Glutamatergic neuron (in vitro differentiated cells): ENCODE results near the gene FNDC11. TPM values are rescaled to one million over a fixed set of nuclear protein-coding genes. Genes with fewer than 3 reads are reported as not detected.
"Not testable (repeated sequence)": the region's sequence is repeated elsewhere in the genome, so short reads cannot be mapped to it uniquely, and the experiment has no call there.

Experiments
- DNase-seq: peaks from one replicate; pipeline ENCODE4 v3.0.0; 2022
- H3K27ac Mint-ChIP-seq: one replicate; pipeline ENCODE4 v1.8.0; 2020; ENCODE audit warnings: mild to moderate bottlenecking, mixed read lengths, inconsistent platforms; ENCODE audit not compliant: unreplicated experiment
- H3K27me3 Mint-ChIP-seq: one replicate; pipeline ENCODE4 v1.8.0; 2020; ENCODE audit warnings: mild to moderate bottlenecking, moderate library complexity, mixed read lengths, inconsistent platforms; ENCODE audit not compliant: unreplicated experiment
- H3K36me3 Mint-ChIP-seq: one replicate; pipeline ENCODE4 v1.8.0; 2020; ENCODE audit warnings: mild to moderate bottlenecking, mixed read lengths, inconsistent platforms; ENCODE audit not compliant: unreplicated experiment
- H3K4me1 Mint-ChIP-seq: one replicate; pipeline ENCODE4 v1.8.0; 2020; ENCODE audit warnings: mild to moderate bottlenecking, low read depth, mixed read lengths, inconsistent platforms; ENCODE audit not compliant: unreplicated experiment
- H3K4me3 Mint-ChIP-seq: one replicate; pipeline ENCODE4 v1.8.0; 2020; ENCODE audit warnings: mild to moderate bottlenecking, mixed read lengths, inconsistent platforms; ENCODE audit not compliant: unreplicated experiment
- H3K9me3 Mint-ChIP-seq: one replicate; pipeline ENCODE4 v1.8.0; 2020; ENCODE audit warnings: mild to moderate bottlenecking, moderate library complexity, mixed read lengths, inconsistent platforms; ENCODE audit not compliant: unreplicated experiment
- total RNA-seq: library from RNA; stranded (reverse); fragmentation: NEBNext Ultra II Directional; extraction: Animal tissue kit (Norgen Biotek cat#: 25700); gene quantifications from one replicate; pipeline ENCODE4 v1.2.1, GENCODE V29; 2021; ENCODE audit not compliant: unreplicated experiment
- TF ChIP-seq, protein P1 (sequence below): fragments of 200-600 bp; sonication (generic); IDR thresholded peaks from one replicate; pipeline ENCODE4 v1.5.0; 2021; ENCODE audit not compliant: partially characterized antibody, unreplicated experiment

Gene FNDC11
- total RNA-seq, 1 donor from 2014 or later = 9.3 TPM

GRCh38 chr20:63567386-63568169 is 13.6 kb downstream of the FNDC11 start:
- TF ChIP-seq, protein P1, sequence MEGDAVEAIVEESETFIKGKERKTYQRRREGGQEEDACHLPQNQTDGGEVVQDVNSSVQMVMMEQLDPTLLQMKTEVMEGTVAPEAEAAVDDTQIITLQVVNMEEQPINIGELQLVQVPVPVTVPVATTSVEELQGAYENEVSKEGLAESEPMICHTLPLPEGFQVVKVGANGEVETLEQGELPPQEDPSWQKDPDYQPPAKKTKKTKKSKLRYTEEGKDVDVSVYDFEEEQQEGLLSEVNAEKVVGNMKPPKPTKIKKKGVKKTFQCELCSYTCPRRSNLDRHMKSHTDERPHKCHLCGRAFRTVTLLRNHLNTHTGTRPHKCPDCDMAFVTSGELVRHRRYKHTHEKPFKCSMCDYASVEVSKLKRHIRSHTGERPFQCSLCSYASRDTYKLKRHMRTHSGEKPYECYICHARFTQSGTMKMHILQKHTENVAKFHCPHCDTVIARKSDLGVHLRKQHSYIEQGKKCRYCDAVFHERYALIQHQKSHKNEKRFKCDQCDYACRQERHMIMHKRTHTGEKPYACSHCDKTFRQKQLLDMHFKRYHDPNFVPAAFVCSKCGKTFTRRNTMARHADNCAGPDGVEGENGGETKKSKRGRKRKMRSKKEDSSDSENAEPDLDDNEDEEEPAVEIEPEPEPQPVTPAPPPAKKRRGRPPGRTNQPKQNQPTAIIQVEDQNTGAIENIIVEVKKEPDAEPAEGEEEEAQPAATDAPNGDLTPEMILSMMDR = no peak
- H3K27me3 Mint-ChIP-seq = peaks cover 1% of the 10 kb centered on the region
- no peak for DNase-seq
- H3K27ac Mint-ChIP-seq = no peak overlapping the region
- H3K4me1 Mint-ChIP-seq = no peaks in the 10 kb centered on the region
- H3K9me3 Mint-ChIP-seq = no peaks in the 10 kb centered on the region
- H3K36me3 Mint-ChIP-seq = no peaks in the 10 kb centered on the region
- H3K4me3 Mint-ChIP-seq = no peak overlapping the region

DNA sequence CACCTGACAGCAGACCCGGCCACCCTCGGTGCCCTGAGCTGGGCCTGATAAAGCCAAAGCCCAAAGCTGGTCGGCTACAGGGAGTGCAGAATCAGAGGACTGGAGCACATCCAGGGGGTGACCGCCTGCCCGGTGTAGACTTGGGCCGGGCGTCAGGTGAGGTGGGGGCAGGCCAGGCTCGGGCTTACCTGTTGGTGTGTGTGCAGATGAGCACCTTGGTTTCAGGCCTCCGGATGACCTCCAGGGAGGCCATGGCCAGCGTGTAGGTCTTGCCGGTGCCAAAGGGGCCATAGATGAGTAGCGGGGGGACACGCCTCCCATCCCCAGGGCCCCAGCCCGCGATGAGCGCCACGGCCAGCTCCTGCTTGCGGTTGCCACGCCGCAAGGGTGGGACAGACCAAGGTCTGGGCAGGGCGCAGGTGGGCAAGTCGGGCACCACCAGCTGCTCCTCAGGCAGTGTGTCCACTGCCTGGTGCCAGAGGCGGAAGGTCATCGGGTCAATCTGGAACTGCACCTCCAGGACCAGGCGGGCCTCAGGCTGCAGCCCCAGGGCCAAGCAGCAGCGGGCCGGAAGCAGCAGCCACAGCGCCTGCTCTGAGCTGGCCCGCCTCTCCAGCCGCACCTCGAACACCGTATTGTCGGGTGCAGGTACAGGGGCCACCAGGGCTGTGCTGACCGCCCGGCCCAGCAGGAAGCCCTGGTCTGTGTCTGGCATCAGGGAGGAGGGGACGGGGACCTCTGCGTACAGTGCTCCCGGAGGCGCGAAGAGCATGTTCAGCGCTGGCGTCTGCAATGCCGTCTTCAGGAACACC is 14.4 kb downstream of the FNDC11 start:
- DNase-seq = no peak
- Mint-ChIP-seq H3K4me3 (no peak overlapping the region), H3K27me3 (peaks cover 1% of the 10 kb centered on the region), H3K27ac (no peak overlapping the region), H3K4me1 (no peaks in the 10 kb centered on the region), H3K36me3 (no peaks in the 10 kb centered on the region), H3K9me3 (no peaks in the 10 kb centered on the region)
- TF ChIP-seq, protein P1 = no peak

DNA sequence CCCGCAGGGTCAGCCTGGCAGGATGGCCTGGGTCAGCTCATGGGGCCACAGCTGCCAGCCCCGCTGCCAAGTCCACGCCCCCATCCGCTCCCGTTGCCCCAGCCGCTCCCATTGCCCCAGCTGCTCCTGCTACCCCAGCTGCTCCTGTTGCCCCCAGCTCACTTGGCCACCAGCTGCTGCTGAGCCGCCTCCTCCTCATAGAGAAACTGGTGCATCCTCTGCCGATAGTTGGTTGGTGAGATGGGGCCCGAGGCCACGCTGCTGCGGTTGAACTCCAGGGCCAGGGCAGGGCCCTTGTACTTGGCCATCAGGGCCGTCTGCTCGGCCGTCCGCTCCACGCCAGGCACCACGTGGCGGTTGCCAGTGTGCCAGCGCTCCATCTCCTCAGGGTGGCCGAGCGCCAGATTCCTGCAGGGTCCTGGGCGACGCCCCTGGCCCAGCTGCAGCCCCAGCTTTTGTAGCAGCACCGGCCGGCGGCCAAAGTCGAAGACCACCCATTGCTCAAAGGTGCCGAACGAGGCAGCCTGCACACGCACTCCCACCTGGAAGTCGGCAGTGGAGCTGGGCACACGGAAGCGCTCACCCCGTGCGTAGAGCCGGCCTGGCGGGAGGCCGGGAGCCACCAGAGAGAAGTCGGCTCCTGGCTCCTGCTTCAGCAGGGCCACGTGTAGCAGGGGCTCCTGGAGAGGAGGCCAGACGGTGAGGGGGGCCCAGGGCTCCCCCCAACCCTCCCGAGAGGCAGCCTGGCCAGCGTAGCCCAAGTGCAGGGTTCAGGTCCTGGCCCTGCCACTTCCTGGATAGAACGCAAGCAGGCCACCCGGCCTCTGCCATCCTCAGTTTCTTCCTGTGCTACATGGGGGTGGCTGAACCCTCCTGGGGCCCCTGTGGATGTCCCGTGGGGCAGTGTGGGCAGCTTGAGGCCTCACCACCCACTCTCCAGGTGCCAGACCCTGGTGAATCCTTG is 15.3 kb downstream of the FNDC11 start:
- no peak overlapping the region for H3K4me3 Mint-ChIP-seq
- DNase-seq = no peak
- peaks cover 1% of the 10 kb centered on the region for H3K27me3 Mint-ChIP-seq
- H3K36me3 Mint-ChIP-seq = no peaks in the 10 kb centered on the region
- no peak overlapping the region for H3K27ac Mint-ChIP-seq
- TF ChIP-seq, protein P1 = no peak
- no peaks in the 10 kb centered on the region for H3K4me1 Mint-ChIP-seq
- H3K9me3 Mint-ChIP-seq = no peaks in the 10 kb centered on the region

DNA sequence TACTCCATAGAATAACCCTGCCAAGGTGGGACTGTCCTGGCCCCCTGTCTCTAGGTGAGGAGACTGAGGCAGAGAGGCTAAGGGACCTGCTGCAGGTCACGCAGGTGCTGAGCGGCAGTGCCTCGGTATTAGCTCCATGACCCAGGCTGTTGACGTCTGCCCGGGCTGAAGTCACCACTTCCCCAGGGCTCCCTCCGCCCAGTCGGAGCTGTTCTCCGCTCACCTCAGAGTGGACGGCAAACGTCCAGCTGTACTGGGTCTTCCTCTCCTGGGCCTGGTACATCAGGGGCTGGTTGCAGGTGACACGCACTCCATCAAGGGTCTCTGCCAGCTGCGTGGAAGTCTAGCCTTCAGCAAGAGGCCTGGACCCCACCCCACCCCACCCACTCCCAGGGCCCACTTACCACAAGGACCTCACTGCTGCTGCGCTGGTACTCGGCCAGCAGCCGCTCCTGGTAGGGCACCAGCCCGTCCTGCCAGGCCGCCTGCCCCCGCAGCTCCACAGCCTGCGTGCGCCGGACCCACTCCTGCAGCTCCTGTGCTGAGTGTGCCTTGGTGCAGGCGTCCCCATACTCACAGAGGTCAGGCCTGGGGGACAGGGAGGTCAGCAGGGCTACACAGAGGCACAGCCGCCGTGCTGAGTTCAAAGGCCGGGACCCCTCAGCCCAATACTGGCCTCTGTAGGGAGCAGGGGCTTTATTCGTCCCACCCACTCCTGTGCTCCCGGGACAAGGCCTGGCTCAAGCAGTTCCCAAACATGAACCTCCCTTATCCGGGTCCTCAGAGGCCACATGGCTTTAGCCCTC is 16.5 kb downstream of the FNDC11 start:
- Mint-ChIP-seq H3K4me3 (no peak overlapping the region), H3K36me3 (no peaks in the 10 kb centered on the region), H3K27me3 (peaks cover 1% of the 10 kb centered on the region), H3K27ac (no peak overlapping the region), H3K9me3 (no peaks in the 10 kb centered on the region), H3K4me1 (peaks cover under 1% of the 10 kb centered on the region)
- TF ChIP-seq, protein P1 = no peak
- DNase-seq = no peak

DNA sequence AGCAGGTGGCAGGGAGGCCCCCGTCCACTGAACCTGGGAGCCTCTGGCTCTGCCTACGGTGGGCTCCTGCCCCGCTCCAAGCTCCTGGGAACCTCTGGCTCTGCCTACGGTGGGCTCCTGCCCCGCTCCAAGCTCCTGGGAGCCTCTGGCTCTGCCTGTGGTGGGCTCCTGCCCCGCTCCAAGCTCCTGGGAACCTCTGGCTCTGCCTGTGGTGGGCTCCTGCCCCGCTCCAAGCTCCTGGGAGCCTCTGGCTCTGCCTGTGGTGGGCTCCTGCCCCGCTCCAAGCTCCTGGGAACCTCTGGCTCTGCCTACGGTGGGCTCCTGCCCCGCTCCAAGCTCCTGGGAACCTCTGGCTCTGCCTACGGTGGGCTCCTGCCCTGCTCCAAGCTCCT is 17.1 kb downstream of the FNDC11 start:
- H3K27me3 Mint-ChIP-seq, H3K4me1 Mint-ChIP-seq, DNase-seq, H3K36me3 Mint-ChIP-seq, H3K4me3 Mint-ChIP-seq, H3K27ac Mint-ChIP-seq, H3K9me3 Mint-ChIP-seq: not testable (repeated sequence)
